ENCODE results near the gene BRD3. TPM values are rescaled to one million over a fixed set of nuclear protein-coding genes. Genes with fewer than 3 reads are reported as not detected.

BRD3 gene
- total and polyA plus RNA-seq, 2 of the 8 experiments (the other 6 are each of a cell fraction or from before 2014, with no cell fraction given) = 31.0 to 82.7 TPM

- H3K79me2 ChIP-seq (ENCODE audit: control insufficient read depth in 1 of 2, insufficient read depth in 2 of 2, low read length in 2 of 2) = no peaks in the 10 kb centered on the region
- FAIRE-seq (no peak), DNase-seq (ENCODE audit: low read depth in 1 of 2, low spot score in 2 of 2) (no peak)
- WGBS, 2 experiments (ENCODE audit: extremely low coverage in 1 of 2, insufficient coverage in 1 of 2, insufficient read length in 1 of 2, insufficient replicate concordance in 2 of 2, low coverage in 1 of 2, low lambda C conversion rate in 2 of 2, missing lambda C conversion rate in 1 of 2) = 82% methylated on average over 21 of the region's 21 CpGs; no CpG with 5 or more reads in 1 of the 2 experiments
- H3K14ac ChIP-seq (ENCODE audit: insufficient read length) = no peak overlapping the region
- H3K9ac ChIP-seq (replicated peaks in 1 of 4; ENCODE audit: extremely low read depth in 1 of 4, low read depth in 3 of 4, low read length in 3 of 4) = no peak overlapping the region
- H3K23ac ChIP-seq (ENCODE audit: insufficient read length) = no peak overlapping the region
- no peak overlapping the region for H3K4me2 ChIP-seq (ENCODE audit: insufficient read depth in 1 of 2, low read depth in 2 of 2, low read length in 2 of 2)
- H3K4me3 ChIP-seq (ENCODE audit: extremely low read depth in 1 of 4, insufficient read depth in 2 of 4, low read depth in 3 of 4, low read length in 4 of 4) = no peak overlapping the region
- H2AK5ac ChIP-seq (ENCODE audit: low read depth, low read length) = no peak overlapping the region
- no peaks in the 10 kb centered on the region for H3K79me1 ChIP-seq (ENCODE audit: low read depth, low read length)
- no peak overlapping the region for H4K5ac ChIP-seq (ENCODE audit: insufficient read length, low read depth, low read length)
- H2AFZ ChIP-seq (ENCODE audit: low read length) = no peak overlapping the region
- H2BK120ac ChIP-seq (replicated peaks; ENCODE audit: low read depth, low read length) = no peak overlapping the region
- ChIA-PET POLR2A (ENCODE audit: partially characterized antibody) (interaction anchor here (1.3 to 2.3 kb wide), 3 partner anchors 10 to 23 kb away, joined by 3 to 11 read pairs (median 3); no protein-coding TSS in a partner anchor), CTCF (ENCODE audit: partially characterized antibody) (interaction anchor here (0.6 to 1.2 kb wide), 4 partner anchors 36 to 286 kb away, joined by 3 read pairs; no protein-coding TSS in a partner anchor)
- H3K56ac ChIP-seq (replicated peaks; ENCODE audit: insufficient read length, low read depth, low read length) = no peak overlapping the region
- no peak overlapping the region for H3K27ac ChIP-seq (ENCODE audit: low read depth, low read length)
- H2BK15ac ChIP-seq (ENCODE audit: low read length) = no peak overlapping the region
- H2BK20ac ChIP-seq (ENCODE audit: low read length) = no peak overlapping the region
- H2BK12ac ChIP-seq (ENCODE audit: low read depth, low read length) = no peak overlapping the region
- no peak for TF ChIP-seq SAP30 (IDR thresholded peaks at IDR 0.05; ENCODE audit: insufficient read depth, insufficient replicate concordance, low read length)
- TF ChIP-seq POLR2AphosphoS5 (IDR thresholded peaks at IDR 0.05; ENCODE audit: low read depth, low read length) = peak; percentile 38
- TF ChIP-seq JUN (IDR thresholded peaks at IDR 0.05; ENCODE audit: low read depth, low read length) = no peak
- TF ChIP-seq, protein P1, sequence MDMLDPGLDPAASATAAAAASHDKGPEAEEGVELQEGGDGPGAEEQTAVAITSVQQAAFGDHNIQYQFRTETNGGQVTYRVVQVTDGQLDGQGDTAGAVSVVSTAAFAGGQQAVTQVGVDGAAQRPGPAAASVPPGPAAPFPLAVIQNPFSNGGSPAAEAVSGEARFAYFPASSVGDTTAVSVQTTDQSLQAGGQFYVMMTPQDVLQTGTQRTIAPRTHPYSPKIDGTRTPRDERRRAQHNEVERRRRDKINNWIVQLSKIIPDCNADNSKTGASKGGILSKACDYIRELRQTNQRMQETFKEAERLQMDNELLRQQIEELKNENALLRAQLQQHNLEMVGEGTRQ (IDR thresholded peaks at IDR 0.05; ENCODE audit: low read length) = no peak
- TF ChIP-seq GTF2F1 (IDR thresholded peaks at IDR 0.05; ENCODE audit: borderline replicate concordance, low read depth, low read length) = no peak
- no peak overlapping the region for H2BK5ac ChIP-seq (ENCODE audit: low read depth, low read length)
- no peak overlapping the region for H3K18ac ChIP-seq (ENCODE audit: extremely low read depth, low read length)
- peaks cover 0 to 12% of the 10 kb centered on the region in 2 experiments for H4K20me1 ChIP-seq (replicated peaks in 1 of 2; ENCODE audit: control insufficient read depth in 1 of 2, insufficient read depth in 2 of 2, low read length in 2 of 2)
- H3K23me2 ChIP-seq (ENCODE audit: low read depth, low read length) = peaks cover 4% of the 10 kb centered on the region
- no peaks in the 10 kb centered on the region for H3K9me3 ChIP-seq (ENCODE audit: insufficient read depth in 2 of 2, low read depth in 1 of 2, low read length in 1 of 2)
- no peak overlapping the region for H4K91ac ChIP-seq (replicated peaks; ENCODE audit: insufficient read length, low read length)
- H3K4me1 ChIP-seq (replicated peaks in 1 of 4; ENCODE audit: control insufficient read depth in 3 of 4, insufficient read depth in 4 of 4, low read length in 3 of 4) = peaks cover 0 to 4% (median 4%) of the 10 kb centered on the region in 4 experiments; a peak in 5 of 7 replicates
- H3K4ac ChIP-seq (replicated peaks; ENCODE audit: insufficient read length, low read depth, low read length) = no peak overlapping the region
- no peaks in the 10 kb centered on the region for H3K27me3 ChIP-seq (replicated peaks in 1 of 4; ENCODE audit: control insufficient read depth in 3 of 4, extremely low read depth in 1 of 4, insufficient read depth in 3 of 4, low read length in 3 of 4)
- H4K8ac ChIP-seq (ENCODE audit: extremely low read depth, insufficient read depth, low read length) = no peak overlapping the region; the same call in 1 of the 2 replicates
- H3K36me3 ChIP-seq (ENCODE audit: control insufficient read depth in 2 of 4, insufficient read depth in 4 of 4, low read length in 3 of 4) = peaks cover 16 to 40% (median 26%) of the 10 kb centered on the region in 4 experiments
Measured at GRCh38 chr9:134029248-134030226, 38.3 kb downstream of the BRD3 start.
